ENCODE results near the gene FGF19. TPM values are rescaled to one million over a fixed set of nuclear protein-coding genes. Genes with fewer than 3 reads are reported as not detected.

The FGF19 gene
- total RNA-seq, 2 experiments from 2014 or later: not detected

- ChIA-PET POLR2A (interaction anchor here (0.6 kb wide), 1 partner anchor 864 kb away, joined by 4 read pairs; no protein-coding TSS in a partner anchor), CTCF (ENCODE audit: unreplicated experiment) (no interaction called here)
- no TSS peak for BruUV-seq (replicated peaks)
- H3K9me3 ChIP-seq (ENCODE audit: low read length): no peaks in the 10 kb centered on the region
- no peaks in the 10 kb centered on the region for H4K20me1 ChIP-seq (ENCODE audit: insufficient read depth, low read length)
- H3K4me3 ChIP-seq (ENCODE audit: low read depth, low read length, poor library complexity, severe bottlenecking): no peak overlapping the region
- H3K27ac ChIP-seq (ENCODE audit: low read depth, low read length, poor library complexity, severe bottlenecking): no peak overlapping the region
- H3K79me2 ChIP-seq (ENCODE audit: insufficient read depth, low read depth, low read length): no peaks in the 10 kb centered on the region
- TF ChIP-seq EZH2phosphoT487 (IDR thresholded peaks at IDR 0.05; ENCODE audit: borderline replicate concordance, low read depth, low read length): no peak
- no peak for TF ChIP-seq CTCF (conservative IDR thresholded peaks at IDR 0.05; ENCODE audit: low read length)
- no peak overlapping the region for H2AFZ ChIP-seq (ENCODE audit: low read length)
- peaks cover 4% of the 10 kb centered on the region for H3K4me1 ChIP-seq (ENCODE audit: insufficient read depth, low read length, poor library complexity, severe bottlenecking)
- no peak for DNase-seq (ENCODE audit: low spot score)
- intact Hi-C loops (cut with micrococcal nuclease; ENCODE audit: unreplicated experiment): no loop called here
- no peak overlapping the region for H3K4me2 ChIP-seq (ENCODE audit: low read length)
- H3K9me2 ChIP-seq (ENCODE audit: insufficient read depth, low read length): no peaks in the 10 kb centered on the region
- peaks cover 34% of the 10 kb centered on the region for H3K36me3 ChIP-seq (ENCODE audit: insufficient read depth, low read length)
Measured at GRCh38 chr11:69666261-69666660, 37.6 kb downstream of the FGF19 start.

- no peaks in the 10 kb centered on the region for H3K79me2 ChIP-seq (ENCODE audit: insufficient read depth, low read depth, low read length)
- CTCF ChIA-PET (ENCODE audit: unreplicated experiment): no interaction called here
- H3K27ac ChIP-seq (ENCODE audit: low read depth, low read length, poor library complexity, severe bottlenecking): no peak overlapping the region
Measured at GRCh38 chr11:69665669-69666068, 38.2 kb downstream of the FGF19 start.

More at GRCh38 chr11:69665669-69666068, 38.2 kb downstream of the FGF19 start:
- POLR2A ChIA-PET: no interaction called here
- Histone ChIP-seq H3K9me2 (ENCODE audit: insufficient read depth, low read length) (no peaks in the 10 kb centered on the region), H2AFZ (ENCODE audit: low read length) (no peak overlapping the region), H4K20me1 (ENCODE audit: insufficient read depth, low read length) (no peaks in the 10 kb centered on the region), H3K4me2 (ENCODE audit: low read length) (no peak overlapping the region), H3K4me1 (ENCODE audit: insufficient read depth, low read length, poor library complexity, severe bottlenecking) (peaks cover 4% of the 10 kb centered on the region), H3K9me3 (ENCODE audit: low read length) (no peaks in the 10 kb centered on the region), H3K4me3 (ENCODE audit: low read depth, low read length, poor library complexity, severe bottlenecking) (no peak overlapping the region), H3K36me3 (ENCODE audit: insufficient read depth, low read length) (peaks cover 29% of the 10 kb centered on the region)
- TF ChIP-seq CTCF (conservative IDR thresholded peaks at IDR 0.05; ENCODE audit: low read length) (no peak), EZH2phosphoT487 (IDR thresholded peaks at IDR 0.05; ENCODE audit: borderline replicate concordance, low read depth, low read length) (no peak)
- BruUV-seq (replicated peaks): no TSS peak
- DNase-seq (ENCODE audit: low spot score): no peak
- intact Hi-C loops (cut with micrococcal nuclease; ENCODE audit: unreplicated experiment): no loop called here

All from OCI-LY7 (cell line).